A673 (cell line): ENCODE measurements around the gene LSM4.

Experiments
- EZH2 ChIP-seq: fragments of 200-600 bp; sonication (generic); IDR thresholded peaks from 2 replicates; pipeline ENCODE4 v1.6.1; 2017; ENCODE audit warnings: borderline replicate concordance, low read depth, mild to moderate bottlenecking, mixed read lengths, antibody characterized with exemption, low read length; ENCODE audit not compliant: poor library complexity, severe bottlenecking
- TF ChIP-seq, protein P1 (sequence below): fragments of 300-800, 200-600 bp; sonication (generic); conservative IDR thresholded peaks from 2 replicates; pipeline ENCODE4 v1.5.1; 2017; ENCODE audit warnings: low read depth, mild to moderate bottlenecking, antibody characterized with exemption, low read length, moderate library complexity, mixed read lengths

DNA sequence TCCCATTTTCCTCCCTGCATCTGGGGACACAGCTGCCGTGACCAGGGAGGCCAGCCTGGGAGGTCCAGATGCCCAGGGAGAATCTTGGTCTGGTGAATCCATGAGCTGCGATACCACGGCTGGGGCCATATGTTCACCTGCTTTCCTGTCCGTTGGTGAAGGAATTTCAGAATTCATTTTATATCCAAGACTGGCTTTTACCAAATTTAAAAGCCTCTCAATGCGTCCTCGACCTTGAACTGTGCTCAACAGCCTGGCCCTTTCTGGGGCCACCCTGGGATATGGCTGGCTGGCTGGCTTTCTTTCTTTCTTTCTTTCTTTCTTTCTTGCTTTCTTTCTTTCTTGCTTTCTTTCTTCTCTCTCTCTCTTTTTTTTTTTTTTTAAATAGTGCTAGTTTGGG, 40.9 kb upstream of the LSM4 start:
- TF ChIP-seq, protein P1, sequence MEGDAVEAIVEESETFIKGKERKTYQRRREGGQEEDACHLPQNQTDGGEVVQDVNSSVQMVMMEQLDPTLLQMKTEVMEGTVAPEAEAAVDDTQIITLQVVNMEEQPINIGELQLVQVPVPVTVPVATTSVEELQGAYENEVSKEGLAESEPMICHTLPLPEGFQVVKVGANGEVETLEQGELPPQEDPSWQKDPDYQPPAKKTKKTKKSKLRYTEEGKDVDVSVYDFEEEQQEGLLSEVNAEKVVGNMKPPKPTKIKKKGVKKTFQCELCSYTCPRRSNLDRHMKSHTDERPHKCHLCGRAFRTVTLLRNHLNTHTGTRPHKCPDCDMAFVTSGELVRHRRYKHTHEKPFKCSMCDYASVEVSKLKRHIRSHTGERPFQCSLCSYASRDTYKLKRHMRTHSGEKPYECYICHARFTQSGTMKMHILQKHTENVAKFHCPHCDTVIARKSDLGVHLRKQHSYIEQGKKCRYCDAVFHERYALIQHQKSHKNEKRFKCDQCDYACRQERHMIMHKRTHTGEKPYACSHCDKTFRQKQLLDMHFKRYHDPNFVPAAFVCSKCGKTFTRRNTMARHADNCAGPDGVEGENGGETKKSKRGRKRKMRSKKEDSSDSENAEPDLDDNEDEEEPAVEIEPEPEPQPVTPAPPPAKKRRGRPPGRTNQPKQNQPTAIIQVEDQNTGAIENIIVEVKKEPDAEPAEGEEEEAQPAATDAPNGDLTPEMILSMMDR = no peak
- TF ChIP-seq EZH2 = no peak
